NCI-H446 (cell line): ENCODE data around the gene ARHGAP6.
A peak's percentile ranks its signal among the peaks of the same experiment; 100 is the strongest.
"Not testable (repeated sequence)": the region's sequence is repeated elsewhere in the genome, so short reads cannot be mapped to it uniquely, and the experiment has no call there.

Experiments used
- DNase-seq, 2 experiments: peaks; one replicate each; lab custom pipeline; 2025; lab: John Stamatoyannopoulos, UW

Gene ARHGAP6

GRCh38 chrX:11146411-11146810, 519.3 kb downstream of the ARHGAP6 start:
- DNase-seq = no peak

GRCh38 chrX:11143931-11144678, 521.6 kb downstream of the ARHGAP6 start:
- peak; percentile 52 to 75 for DNase-seq

- no peak for DNase-seq
These were observed 527.0 kb downstream of the ARHGAP6 start for GRCh38 chrX:11138498-11139390.

- DNase-seq = peak in 1 of 2 experiments; percentile 34
These were observed 528.1 kb downstream of the ARHGAP6 start for GRCh38 chrX:11137543-11138139.

- no peak for DNase-seq
These were observed 530.0 kb downstream of the ARHGAP6 start for GRCh38 chrX:11135564-11136185.

- DNase-seq = no peak
These were observed 534.6 kb downstream of the ARHGAP6 start for GRCh38 chrX:11131146-11131545.

GRCh38 chrX:11130136-11130535, 535.6 kb downstream of the ARHGAP6 start:
- no peak for DNase-seq

GRCh38 chrX:11129534-11130105, 536.1 kb downstream of the ARHGAP6 start:
- no peak for DNase-seq

- DNase-seq = no peak
These were observed 540.7 kb downstream of the ARHGAP6 start for GRCh38 chrX:11125060-11125459.

- DNase-seq = no peak
These were observed 541.6 kb downstream of the ARHGAP6 start for GRCh38 chrX:11124112-11124511.

- DNase-seq = not testable (repeated sequence)
These were observed 542.6 kb downstream of the ARHGAP6 start for GRCh38 chrX:11123087-11123486.

- no peak for DNase-seq
These were observed 546.3 kb downstream of the ARHGAP6 start for GRCh38 chrX:11119313-11119943.

GRCh38 chrX:11117745-11118144, 548.0 kb downstream of the ARHGAP6 start:
- DNase-seq = no peak

GRCh38 chrX:11113731-11114130, 552.0 kb downstream of the ARHGAP6 start:
- DNase-seq = no peak

GRCh38 chrX:11111947-11112346, 553.8 kb downstream of the ARHGAP6 start:
- no peak for DNase-seq

- peak; percentile 32 to 84 for DNase-seq
These were observed 554.5 kb downstream of the ARHGAP6 start, which contains the start of gene HCCS for GRCh38 chrX:11111037-11111851. Gene HCCS (plus strand): TSS chrX:11111332. CDS start chrX:11112061, 729 bp downstream.

- no peak for DNase-seq
These were observed 555.8 kb downstream of the ARHGAP6 start for GRCh38 chrX:11109968-11110367.

- no peak for DNase-seq
These were observed 557.3 kb downstream of the ARHGAP6 start for GRCh38 chrX:11108253-11108941.

GRCh38 chrX:11105080-11105479, 560.6 kb downstream of the ARHGAP6 start:
- DNase-seq = no peak

GRCh38 chrX:11103751-11104150, 562.0 kb downstream of the ARHGAP6 start:
- DNase-seq = no peak
